AG08396 (cell line): Measurements from ENCODE around the gene BPIFB3.
"Not testable (repeated sequence)": the region's sequence is repeated elsewhere in the genome, so short reads cannot be mapped to it uniquely, and the experiment has no call there.

Source experiments
- DNase-seq: peaks from one replicate; pipeline ENCODE4 v3.0.0; 2012; ENCODE audit warnings: low spot score, mixed read lengths

Gene BPIFB3

GRCh38 chr20:33091693-33092092 is 38.0 kb downstream of the BPIFB3 start:
- DNase-seq: no peak

GRCh38 chr20:33092361-33092760 is 38.7 kb downstream of the BPIFB3 start:
- no peak for DNase-seq

DNA sequence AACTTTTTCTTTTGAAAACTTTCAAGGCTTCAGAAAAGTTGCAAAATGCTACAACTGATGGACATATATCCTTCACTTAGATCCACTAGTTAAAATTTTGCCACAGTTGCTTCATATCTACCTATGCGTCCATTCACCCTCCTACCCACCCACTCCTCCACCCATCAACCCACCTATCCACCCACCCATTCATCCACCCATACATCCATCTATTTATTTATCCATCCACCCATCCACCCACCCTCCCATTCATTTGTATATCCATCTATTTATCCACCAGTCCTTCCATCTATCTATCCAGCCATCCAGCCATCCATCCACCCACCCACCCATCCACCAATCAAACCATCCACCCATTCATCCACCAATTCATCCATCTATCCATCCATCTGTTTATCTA is 39.4 kb downstream of the BPIFB3 start:
- no peak for DNase-seq

- DNase-seq: no peak
Measured at GRCh38 chr20:33093582-33093981, 39.9 kb downstream of the BPIFB3 start.

- no peak for DNase-seq
Measured at GRCh38 chr20:33095249-33095648, 41.5 kb downstream of the BPIFB3 start.

DNA sequence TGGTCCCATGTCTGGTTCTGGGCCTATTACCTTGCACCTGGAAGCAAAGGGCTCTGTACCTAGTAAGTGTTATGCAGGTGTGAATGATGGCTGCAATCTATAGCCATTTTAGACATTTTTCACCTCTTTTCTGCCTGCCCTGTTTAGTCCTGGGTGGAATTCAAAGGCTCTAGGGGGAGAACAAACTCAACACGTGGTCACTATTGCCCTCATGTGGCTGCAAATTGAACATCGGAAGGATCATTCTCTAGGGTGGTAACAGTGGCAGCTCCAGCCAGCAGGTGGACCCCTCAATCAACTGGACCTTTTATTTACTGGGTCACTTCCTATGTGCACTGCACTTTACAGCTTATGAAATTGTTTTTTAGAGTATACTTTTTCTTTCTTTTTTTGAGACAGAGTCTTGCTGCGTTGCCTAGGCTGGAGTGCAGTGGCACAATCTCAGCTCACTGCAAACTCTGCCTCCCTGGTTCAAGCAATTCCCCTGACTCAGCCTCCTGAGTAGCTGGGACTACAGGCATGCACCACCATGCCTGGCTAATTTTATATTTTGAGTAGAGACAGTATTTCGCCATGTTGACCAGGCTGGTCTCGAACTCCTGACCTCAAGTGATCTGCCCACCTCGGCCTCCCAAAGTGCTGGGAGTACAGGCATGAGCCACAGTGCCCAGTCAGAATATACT is 42.3 kb downstream of the BPIFB3 start:
- DNase-seq: peak; percentile 63

DNA sequence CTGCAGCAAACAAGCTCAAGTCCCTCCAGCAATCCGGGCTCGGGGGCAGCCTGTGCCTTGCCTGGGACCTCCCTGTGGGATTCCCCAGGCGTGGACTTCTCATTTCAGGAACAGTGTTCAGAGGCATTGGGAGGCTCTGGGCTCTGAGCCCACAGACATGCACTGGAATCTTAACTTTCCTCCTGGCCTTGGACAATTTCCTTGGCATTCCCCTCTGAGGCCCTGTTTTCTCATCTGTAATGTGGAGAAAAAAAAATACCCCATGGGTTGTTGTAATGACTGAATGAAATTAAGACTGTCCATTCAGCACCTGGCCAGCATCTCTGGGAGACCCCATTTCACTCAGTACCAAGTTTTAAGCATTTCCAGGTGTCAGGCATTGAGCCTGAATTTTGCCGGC is 43.3 kb downstream of the BPIFB3 start:
- no peak for DNase-seq

DNA sequence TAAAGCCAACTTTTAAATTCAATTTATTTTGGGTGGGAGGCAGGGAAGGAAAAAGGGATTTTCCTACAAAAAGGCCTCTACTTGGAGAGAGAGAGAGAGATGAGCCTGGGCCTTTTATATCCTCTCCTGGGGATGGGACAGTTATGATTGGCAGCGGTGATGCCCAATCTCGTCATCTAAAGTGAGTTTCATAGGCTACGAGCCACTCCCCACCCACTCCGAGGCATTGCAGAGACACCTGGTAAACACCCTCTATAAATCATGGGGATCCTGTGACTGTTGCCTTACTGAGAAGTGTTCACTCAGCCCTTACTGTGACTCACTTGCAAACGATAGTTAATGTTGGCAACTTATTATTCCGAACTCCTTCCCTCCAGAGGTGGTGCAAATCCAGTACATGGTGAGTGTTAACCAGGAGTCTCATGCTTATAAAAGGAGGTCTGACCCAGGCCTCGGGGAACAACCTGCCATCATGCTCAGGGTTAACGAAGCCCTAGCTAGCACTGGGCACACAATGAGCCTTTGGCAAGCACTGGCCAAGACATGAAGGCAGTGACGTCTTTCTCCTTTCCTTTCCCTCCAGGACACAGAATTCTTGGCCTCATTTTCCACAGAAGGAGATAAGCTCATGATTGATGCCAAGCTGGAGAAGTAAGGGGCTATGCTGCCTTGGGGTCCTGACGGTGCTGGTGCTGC is 46.3 kb downstream of the BPIFB3 start:
- no peak for DNase-seq

GRCh38 chr20:33103556-33103955 is 49.9 kb downstream of the BPIFB3 start:
- no peak for DNase-seq

DNA sequence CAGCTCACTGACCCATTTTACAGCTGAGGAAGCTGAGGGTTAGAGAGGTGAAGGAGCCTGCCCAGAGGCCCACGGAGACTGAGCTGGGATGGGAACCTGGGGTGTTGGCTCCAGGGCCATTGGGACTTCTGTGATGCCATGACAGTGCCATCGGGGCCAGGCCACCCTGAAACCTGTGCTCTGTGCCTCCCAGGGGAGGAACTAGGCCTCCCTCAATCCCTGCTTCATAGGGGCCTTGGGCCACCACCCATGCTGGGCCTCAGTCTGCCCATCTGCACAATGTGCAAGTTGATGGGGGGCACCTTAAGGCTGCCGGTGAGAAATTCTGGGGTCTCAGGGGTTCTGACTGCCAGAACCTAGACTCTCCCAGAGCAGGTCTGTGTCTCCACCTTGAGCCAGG is 50.6 kb downstream of the BPIFB3 start:
- DNase-seq: no peak

- no peak for DNase-seq
Measured at GRCh38 chr20:33105316-33105924, 51.7 kb downstream of the BPIFB3 start.

GRCh38 chr20:33106058-33106620 is 52.4 kb downstream of the BPIFB3 start:
- DNase-seq: not testable (repeated sequence)

- DNase-seq: no peak
Measured at GRCh38 chr20:33108661-33109060, 55.0 kb downstream of the BPIFB3 start.

- DNase-seq: no peak
Measured at GRCh38 chr20:33110147-33110825, 56.6 kb downstream of the BPIFB3 start.

- DNase-seq: no peak
Measured at GRCh38 chr20:33111306-33111705, 57.6 kb downstream of the BPIFB3 start.

GRCh38 chr20:33112547-33113386 is 59.1 kb downstream of the BPIFB3 start:
- no peak for DNase-seq

GRCh38 chr20:33113387-33113908 is 59.7 kb downstream of the BPIFB3 start:
- no peak for DNase-seq

DNA sequence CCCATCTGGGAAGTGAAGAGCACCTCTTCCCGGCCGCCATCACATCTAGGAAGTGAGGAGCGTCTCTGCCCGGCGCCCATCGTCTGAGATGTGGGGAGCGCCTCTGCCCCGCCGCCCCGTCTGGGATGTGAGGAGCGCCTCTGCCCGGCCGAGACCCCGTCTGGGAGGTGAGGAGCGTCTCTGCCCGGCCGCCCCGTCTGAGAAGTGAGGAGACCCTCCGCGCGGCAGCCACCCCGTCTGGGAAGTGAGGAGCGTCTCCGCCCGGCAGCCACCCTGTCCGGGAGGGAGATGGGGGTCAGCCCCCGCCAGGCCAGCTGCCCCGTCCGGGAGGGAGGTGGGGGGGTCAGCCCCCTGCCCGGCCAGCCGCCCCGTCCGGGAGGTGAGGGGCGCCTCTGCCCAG is 61.8 kb downstream of the BPIFB3 start:
- DNase-seq: not testable (repeated sequence)

DNA sequence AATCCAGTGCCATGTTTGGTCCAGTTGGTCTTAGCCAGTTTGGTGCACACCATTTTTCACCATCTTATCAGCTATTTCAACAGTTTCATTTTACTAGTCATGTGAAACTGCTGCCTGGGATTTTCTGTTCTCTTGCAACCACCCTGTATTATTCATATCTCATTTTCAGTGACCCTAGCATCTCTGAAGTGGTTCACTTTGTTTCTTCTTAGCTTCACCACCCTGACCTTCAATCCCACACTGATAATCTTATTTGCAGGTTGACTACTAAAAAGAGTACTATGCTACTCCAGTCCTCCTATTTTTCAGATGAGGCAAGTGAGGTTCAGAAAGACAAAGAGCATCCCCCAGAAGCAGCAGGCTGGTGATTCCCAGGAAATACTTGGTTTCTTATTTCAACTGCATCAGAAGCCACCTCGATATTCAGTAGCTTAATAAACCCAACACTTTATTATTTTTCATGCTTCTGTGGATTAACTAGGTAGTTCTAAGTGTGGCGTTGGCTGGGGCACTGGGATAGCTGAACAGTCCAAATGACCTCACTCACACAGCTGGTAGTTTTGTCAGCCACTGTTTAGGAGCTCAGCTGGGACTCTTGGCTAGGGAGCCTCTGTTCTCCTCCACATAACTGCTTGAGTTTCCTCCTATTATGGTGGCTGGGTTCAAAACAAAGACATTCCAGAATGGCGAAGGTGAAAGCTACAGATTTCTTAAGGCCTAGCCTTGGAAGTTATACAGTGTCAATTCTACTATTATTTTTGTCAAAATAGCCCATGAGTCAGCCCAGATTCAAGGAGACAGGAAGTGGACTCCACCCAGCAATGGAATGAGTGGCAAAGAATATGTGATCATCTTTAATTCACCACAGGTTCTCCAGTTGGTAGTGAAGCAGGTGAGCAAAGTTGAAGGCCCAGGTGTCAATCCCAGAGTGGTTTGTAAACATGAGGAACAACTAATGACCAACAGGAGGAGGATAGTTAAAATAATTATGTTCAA is 66.3 kb downstream of the BPIFB3 start:
- DNase-seq: no peak

DNA sequence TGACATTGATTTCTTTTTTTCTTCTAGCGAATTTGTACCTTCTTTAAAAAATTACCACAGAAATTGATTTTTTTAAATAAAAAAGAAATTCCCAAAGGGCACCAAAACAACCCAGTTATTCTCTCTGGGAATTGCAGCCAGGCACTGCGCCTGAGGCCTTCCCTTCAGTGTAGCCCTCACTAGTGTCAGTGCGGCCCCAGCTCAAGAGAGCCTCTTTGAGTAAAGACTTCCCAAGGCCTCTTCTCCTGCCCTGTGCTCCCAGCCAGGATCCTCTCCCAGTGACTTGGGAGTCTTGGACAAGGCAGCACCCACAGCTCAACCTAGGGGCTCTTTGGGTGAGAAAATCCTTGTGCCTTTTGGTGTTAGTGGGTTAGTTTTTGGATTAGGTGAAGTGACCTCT is 67.2 kb downstream of the BPIFB3 start:
- DNase-seq: no peak
